Activated gamma-delta T cell treated with anti-CD3 and anti-CD28 coated beads, Interleukin-2, amount 50 U/mL, for 16 hours (primary cell): ENCODE data around the gene ZNF318.
"Not testable (repeated sequence)": the region's sequence is repeated elsewhere in the genome, so short reads cannot be mapped to it uniquely, and the experiment has no call there.

Experiments used
- DNase-seq: peaks from one replicate; pipeline ENCODE4 v3.0.0-alpha.2; 2020; ENCODE audit warnings: low read depth

Gene ZNF318

GRCh38 chr6:43369174-43370002 lies at the start of gene ZNF318:
TSS of gene ZNF318 (minus strand) at chr6:43369647. CDS start at chr6:43369365, 282 bp downstream.
- DNase-seq, result peak; percentile 88

GRCh38 chr6:43416935-43417334 lies 47.5 kb upstream of the ZNF318 start:
- DNase-seq, result no peak

- DNase-seq, result not testable (repeated sequence)
These were observed 45.8 kb upstream of the ZNF318 start for GRCh38 chr6:43415275-43415674.

GRCh38 chr6:43413002-43413401 lies 43.6 kb upstream of the ZNF318 start:
- no peak for DNase-seq

- no peak for DNase-seq
These were observed 43.1 kb upstream of the ZNF318 start for GRCh38 chr6:43412541-43412940.

GRCh38 chr6:43410776-43411175 lies 41.3 kb upstream of the ZNF318 start:
- not testable (repeated sequence) for DNase-seq

- DNase-seq, result no peak
These were observed 38.8 kb upstream of the ZNF318 start for GRCh38 chr6:43408259-43408658.

GRCh38 chr6:43407296-43407695 lies 37.8 kb upstream of the ZNF318 start:
- DNase-seq, result no peak

- DNase-seq, result no peak
These were observed 35.9 kb upstream of the ZNF318 start for GRCh38 chr6:43405354-43405753.

- DNase-seq, result no peak
These were observed 33.4 kb upstream of the ZNF318 start for GRCh38 chr6:43402820-43403219.

GRCh38 chr6:43401730-43402129 lies 32.3 kb upstream of the ZNF318 start:
- no peak for DNase-seq

GRCh38 chr6:43399932-43400487 lies 30.6 kb upstream of the ZNF318 start:
- no peak for DNase-seq

- no peak for DNase-seq
These were observed 27.1 kb upstream of the ZNF318 start for GRCh38 chr6:43396408-43397149.

- no peak for DNase-seq
These were observed 26.3 kb upstream of the ZNF318 start for GRCh38 chr6:43395776-43396175.

- DNase-seq, result no peak
These were observed 25.5 kb upstream of the ZNF318 start for GRCh38 chr6:43394982-43395381.

- DNase-seq, result no peak
These were observed 24.2 kb upstream of the ZNF318 start for GRCh38 chr6:43393602-43394001.

GRCh38 chr6:43393133-43393532 lies 23.7 kb upstream of the ZNF318 start:
- DNase-seq, result not testable (repeated sequence)

GRCh38 chr6:43391440-43392031 lies 22.1 kb upstream of the ZNF318 start:
- DNase-seq, result peak; percentile 37

- DNase-seq, result not testable (repeated sequence)
These were observed 21.4 kb upstream of the ZNF318 start for GRCh38 chr6:43390753-43391439.

GRCh38 chr6:43389730-43390295 lies 20.4 kb upstream of the ZNF318 start:
- DNase-seq, result no peak

GRCh38 chr6:43386492-43386891 lies 17.0 kb upstream of the ZNF318 start:
- DNase-seq, result no peak
